H1 (cell line): Measurements from ENCODE around the gene NUBPL. TPM values are rescaled to one million over a fixed set of nuclear protein-coding genes. Genes with fewer than 3 reads are reported as not detected.

Experiments
- CTCF ChIA-PET: fragments of 300-600 bp; sonication (Branson Sonifier 250); formaldehyde crosslinking; loops from one replicate; lab custom pipeline; 2021; ENCODE audit not compliant: partially characterized antibody; lab: Charles Lee
- POLR2A ChIA-PET: fragments of 300-600 bp; sonication (Branson Sonifier 250); formaldehyde crosslinking; loops from one replicate; lab custom pipeline; 2021; ENCODE audit warnings: inconsistent platforms; ENCODE audit not compliant: partially characterized antibody; lab: Charles Lee
- DNase-seq, 2 experiments: peaks; one replicate each; pipeline versions ENCODE4 v3.0.0 to v3.0.0-alpha.2; 2010 to 2022; ENCODE audit warnings: low spot score in 2 of 2, low read depth in 1 of 2, mixed read lengths in 1 of 2
- FAIRE-seq: peaks from 2 replicates; lab custom pipeline; 2011; peaks lifted over from hg19 to GRCh38; lab: Jason Lieb, UNC
- H2AFZ ChIP-seq: 2 replicates; pipeline ENCODE4 v1.8.1; 2012; ENCODE audit warnings: low read length, inconsistent platforms
- H2AK5ac ChIP-seq: 2 replicates; pipeline ENCODE4 v1.6.1; 2013; ENCODE audit warnings: low read depth, low read length
- H2BK120ac ChIP-seq: replicated peaks from 2 replicates; pipeline ENCODE3; 2013; ENCODE audit warnings: low read depth, low read length, inconsistent platforms
- H2BK12ac ChIP-seq: 2 replicates; pipeline ENCODE4 v1.6.1; 2013; ENCODE audit warnings: low read depth, low read length
- H2BK15ac ChIP-seq: 2 replicates; pipeline ENCODE4 v1.6.1; 2013; ENCODE audit warnings: low read length
- H2BK20ac ChIP-seq: 2 replicates; pipeline ENCODE4 v1.6.1; 2013; ENCODE audit warnings: low read length
- H2BK5ac ChIP-seq: 2 replicates; pipeline ENCODE4 v1.6.1; 2013; ENCODE audit warnings: low read depth, low read length
- H3K14ac ChIP-seq: 2 replicates; pipeline ENCODE4 v1.6.1; 2013; ENCODE audit warnings: inconsistent platforms; ENCODE audit not compliant: insufficient read length
- H3K18ac ChIP-seq: 2 replicates; pipeline ENCODE4 v1.6.1; 2013; ENCODE audit warnings: low read length; ENCODE audit errors: extremely low read depth
- H3K23ac ChIP-seq: 2 replicates; pipeline ENCODE4 v1.6.1; 2013; ENCODE audit warnings: inconsistent platforms; ENCODE audit not compliant: insufficient read length
- H3K23me2 ChIP-seq: 2 replicates; pipeline ENCODE4 v1.6.1; 2013; ENCODE audit warnings: low read depth, low read length
- H3K27ac ChIP-seq: 2 replicates; pipeline ENCODE4 v1.6.1; 2011; ENCODE audit warnings: low read depth, low read length, inconsistent platforms
- H3K27me3 ChIP-seq, 4 experiments: replicated peaks in 1 of 4; 1 replicate in 1 of 4; 2 replicates in 3 of 4; pipeline versions ENCODE4 v1.6.1 to v1.8.1; 2011 to 2013; ENCODE audit warnings: low read length in 3 of 4, mild to moderate bottlenecking in 3 of 4, inconsistent platforms in 2 of 4, mixed read lengths in 2 of 4, moderate library complexity in 1 of 4; ENCODE audit not compliant: control insufficient read depth in 3 of 4, insufficient read depth in 3 of 4; ENCODE audit errors: extremely low read depth in 1 of 4
- H3K36me3 ChIP-seq, 4 experiments: 2 replicates each; pipeline versions ENCODE4 v1.6.1 to v1.8.1; 2011 to 2013; ENCODE audit warnings: mild to moderate bottlenecking in 4 of 4, low read length in 3 of 4, moderate library complexity in 2 of 4, control low read depth in 1 of 4, inconsistent platforms in 1 of 4; ENCODE audit not compliant: insufficient read depth in 4 of 4, control insufficient read depth in 2 of 4
- H3K4ac ChIP-seq: replicated peaks from 2 replicates; pipeline ENCODE3; 2013; ENCODE audit warnings: low read length, low read depth, mixed read lengths, inconsistent platforms; ENCODE audit not compliant: insufficient read length
- H3K4me1 ChIP-seq, 4 experiments: replicated peaks in 1 of 4; 1 replicate in 1 of 4; 2 replicates in 3 of 4; pipeline versions ENCODE4 v1.6.1 to v1.8.1; 2011 to 2013; ENCODE audit warnings: low read length in 3 of 4, inconsistent platforms in 2 of 4, mixed read lengths in 1 of 4; ENCODE audit not compliant: insufficient read depth in 4 of 4, control insufficient read depth in 3 of 4
- H3K4me2 ChIP-seq, 2 experiments: 2 replicates each; pipeline versions ENCODE4 v1.6.1 to v1.8.1; 2011 to 2013; ENCODE audit warnings: low read depth in 2 of 2, low read length in 2 of 2, control low read depth in 1 of 2, inconsistent platforms in 1 of 2, mild to moderate bottlenecking in 1 of 2; ENCODE audit not compliant: insufficient read depth in 1 of 2
- H3K4me3 ChIP-seq, 4 experiments: fragments of 200-600, 300-600 bp in 1 of 4; sonication (generic), shearing (Covaris generic), sonication (Bioruptor Twin) in 1 of 4; 2 replicates each; pipeline versions ENCODE4 v1.5.1 to v1.8.1; 2011 to 2016; ENCODE audit warnings: low read length in 4 of 4, low read depth in 3 of 4, control low read depth in 2 of 4, inconsistent platforms in 2 of 4, mild to moderate bottlenecking in 2 of 4, mixed read lengths in 1 of 4, moderate library complexity in 1 of 4; ENCODE audit not compliant: insufficient read depth in 2 of 4; ENCODE audit errors: extremely low read depth in 1 of 4
- H3K56ac ChIP-seq: replicated peaks from 2 replicates; pipeline ENCODE3; 2013; ENCODE audit warnings: low read depth, mild to moderate bottlenecking, mixed read lengths, low read length, inconsistent platforms; ENCODE audit not compliant: insufficient read length
- H3K79me1 ChIP-seq: 2 replicates; pipeline ENCODE4 v1.6.1; 2013; ENCODE audit warnings: low read depth, low read length, control low read depth
- H3K79me2 ChIP-seq, 2 experiments: 2 replicates each; pipeline versions ENCODE4 v1.6.1 to v1.8.1; 2012 to 2013; ENCODE audit warnings: low read length in 2 of 2, mild to moderate bottlenecking in 2 of 2, inconsistent platforms in 1 of 2; ENCODE audit not compliant: insufficient read depth in 2 of 2, control insufficient read depth in 1 of 2
- H3K9ac ChIP-seq, 4 experiments: replicated peaks in 1 of 4; 1 replicate in 1 of 4; 2 replicates in 3 of 4; pipeline versions ENCODE4 v1.6.1 to v1.8.1; 2011 to 2013; ENCODE audit warnings: low read depth in 3 of 4, low read length in 3 of 4, control low read depth in 2 of 4, mild to moderate bottlenecking in 2 of 4, moderate library complexity in 2 of 4, inconsistent platforms in 1 of 4; ENCODE audit errors: extremely low read depth in 1 of 4
- H3K9me3 ChIP-seq, 2 experiments: 2 replicates each; pipeline versions ENCODE4 v1.6.1 to v1.8.1; 2012 to 2013; ENCODE audit warnings: mild to moderate bottlenecking in 2 of 2, moderate library complexity in 2 of 2, control low read depth in 1 of 2, inconsistent platforms in 1 of 2, low read depth in 1 of 2, low read length in 1 of 2, mixed read lengths in 1 of 2; ENCODE audit not compliant: insufficient read depth in 2 of 2
- H4K20me1 ChIP-seq, 2 experiments: replicated peaks in 1 of 2; 2 replicates each; pipeline versions ENCODE3 to v1.8.1; 2011 to 2013; ENCODE audit warnings: inconsistent platforms in 2 of 2, low read length in 2 of 2, mild to moderate bottlenecking in 1 of 2; ENCODE audit not compliant: insufficient read depth in 2 of 2, control insufficient read depth in 1 of 2
- H4K5ac ChIP-seq: 2 replicates; pipeline ENCODE4 v1.6.1; 2013; ENCODE audit warnings: low read length, low read depth, mixed read lengths, inconsistent platforms; ENCODE audit not compliant: insufficient read length
- H4K8ac ChIP-seq: 2 replicates; pipeline ENCODE4 v1.8.0; 2013; ENCODE audit warnings: mild to moderate bottlenecking, moderate library complexity, low read length, inconsistent platforms; ENCODE audit not compliant: insufficient read depth; ENCODE audit errors: extremely low read depth
- H4K91ac ChIP-seq: replicated peaks from 2 replicates; pipeline ENCODE3; 2013; ENCODE audit warnings: low read length, mixed read lengths, inconsistent platforms; ENCODE audit not compliant: insufficient read length
- HDAC6 ChIP-seq: IDR thresholded peaks from one replicate; pipeline ENCODE4 v1.7.1; 2012; ENCODE audit warnings: low read depth, mild to moderate bottlenecking, inconsistent platforms, low read length, moderate library complexity
- MAX ChIP-seq: IDR thresholded peaks from 2 replicates; pipeline ENCODE4 v1.6.1; 2012; ENCODE audit warnings: inconsistent platforms
- NANOG ChIP-seq: IDR thresholded peaks from 2 replicates; pipeline ENCODE4 v1.6.1; 2011; ENCODE audit warnings: low read length, low read depth, mild to moderate bottlenecking, inconsistent platforms; ENCODE audit not compliant: insufficient read depth, poor library complexity, severe bottlenecking
- RBBP5 ChIP-seq: IDR thresholded peaks from 2 replicates; pipeline ENCODE4 v1.7.1; 2012; ENCODE audit warnings: low read depth, mild to moderate bottlenecking, inconsistent platforms, low read length, moderate library complexity, borderline replicate concordance
- RNF2 ChIP-seq: fragments of 200-900, 300-1000 bp; sonication (generic); IDR thresholded peaks from 2 replicates; pipeline ENCODE4 v1.7.1; 2016; ENCODE audit warnings: borderline replicate concordance, low read depth, mild to moderate bottlenecking, antibody characterized with exemption, low read length; ENCODE audit not compliant: poor library complexity, severe bottlenecking; ENCODE audit errors: missing control alignments
- SAP30 ChIP-seq: fragments of 300-600 bp; sonication (generic); IDR thresholded peaks from 2 replicates; pipeline ENCODE4 v1.7.1; 2012; ENCODE audit warnings: low read length, moderate library complexity, mild to moderate bottlenecking, inconsistent platforms; ENCODE audit not compliant: insufficient read depth, insufficient replicate concordance
- SP1 ChIP-seq: IDR thresholded peaks from 2 replicates; pipeline ENCODE4 v1.6.1; 2011; ENCODE audit warnings: low read depth, low read length
- SP4 ChIP-seq: IDR thresholded peaks from 2 replicates; pipeline ENCODE4 v1.6.1; 2012; ENCODE audit warnings: low read length, inconsistent platforms
- TCF12 ChIP-seq: IDR thresholded peaks from 2 replicates; pipeline ENCODE4 v1.6.1; 2011; ENCODE audit warnings: low read depth, mild to moderate bottlenecking, low read length
- WGBS, 2 experiments: shearing (Covaris generic) in 1 of 2; methylation state at CpG; one replicate each; pipeline versions ENCODE4 v1.1.6 to v1.1.7; 2013 to 2015; ENCODE audit warnings: low lambda C conversion rate in 2 of 2, mixed read lengths in 2 of 2, inconsistent platforms in 1 of 2, low coverage in 1 of 2, missing lambda C conversion rate in 1 of 2; ENCODE audit not compliant: insufficient replicate concordance in 2 of 2, insufficient coverage in 1 of 2, insufficient read length in 1 of 2; ENCODE audit errors: extremely low coverage in 1 of 2, missing lambda C conversion rate in 1 of 2; 5-methylcytosine and 5-hydroxymethylcytosine counted together
- polyA plus RNA-seq, 7 experiments: library from polyadenylated mRNA; depleted of rRNA in 3 of 7; stranded (reverse) in 5 of 7; unstranded in 2 of 7; fragments of >200 nt in 5 of 7; fragments of 200-250 nt in 2 of 7; gene quantifications; 1 replicate in 5 of 7; 2 replicates in 1 of 7; 4 replicates in 1 of 7; pipeline versions ENCODE4 v1.2.1 to v1.2.3, GENCODE V29; 2011 to 2013; ENCODE audit warnings: missing spikeins in 2 of 7, mixed read lengths in 2 of 7
- total RNA-seq: library from RNA; stranded (reverse); fragmentation: NEBNext Ultra II Directional; extraction: Animal tissue kit (Norgen Biotek cat#: 25700); gene quantifications from 2 replicates; pipeline ENCODE4 v1.2.1, GENCODE V29; 2021

Gene NUBPL
- total and polyA plus RNA-seq, 2 of the 8 experiments (the other 6 are each of a cell fraction or from before 2014, with no cell fraction given): 1.6 to 6.8 TPM

DNA sequence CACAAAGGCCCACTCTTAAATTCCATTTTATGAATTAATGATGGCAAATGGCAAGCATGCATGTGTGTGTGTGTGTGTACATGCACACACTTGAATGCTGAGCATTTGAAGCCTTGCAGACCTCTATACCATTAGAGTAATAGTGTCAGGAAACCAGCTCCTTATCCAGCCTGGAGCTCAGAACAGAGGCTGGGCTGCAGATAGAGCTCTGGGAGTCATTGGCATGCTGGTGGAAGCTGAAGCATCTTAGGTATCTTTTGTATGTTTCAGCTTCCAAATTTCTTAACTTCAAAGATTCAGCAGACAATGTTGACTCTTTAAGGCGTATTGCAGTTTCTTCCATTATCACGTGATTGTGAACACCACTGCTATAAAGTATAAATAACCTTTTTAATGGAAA lies 323.0 kb downstream of the NUBPL start:
- Histone ChIP-seq H4K5ac (no peak overlapping the region), H3K23ac (no peak overlapping the region), H2BK20ac (no peak overlapping the region), H3K56ac (no peak overlapping the region), H2BK15ac (no peak overlapping the region), H4K20me1 (no peaks in the 10 kb centered on the region), H2AFZ (no peak overlapping the region), H3K27me3 (no peaks in the 10 kb centered on the region), H3K4me3 (no peak overlapping the region), H3K79me2 (no peaks in the 10 kb centered on the region), H3K79me1 (no peaks in the 10 kb centered on the region), H2BK5ac (no peak overlapping the region), H2AK5ac (no peak overlapping the region), H3K9ac (no peak overlapping the region), H3K4me1 (no peaks in the 10 kb centered on the region), H4K91ac (no peak overlapping the region), H3K36me3 (no peaks in the 10 kb centered on the region), H2BK12ac (no peak overlapping the region), H2BK120ac (no peak overlapping the region), H4K8ac (no peak overlapping the region), H3K9me3 (no peaks in the 10 kb centered on the region), H3K23me2 (peaks cover 3% of the 10 kb centered on the region; the same call in 1 of the 2 replicates), H3K4ac (no peak overlapping the region), H3K4me2 (no peak overlapping the region), H3K18ac (no peak overlapping the region), H3K27ac (no peak overlapping the region), H3K14ac (no peak overlapping the region)
- WGBS, 2 experiments: 96% methylated on average over 2 of the region's 2 CpGs; no CpG with 5 or more reads in 1 of the 2 experiments
- FAIRE-seq: no peak
- CTCF ChIA-PET: interaction anchor here (1.8 kb wide), 1 partner anchor 43 kb away, joined by 4 read pairs; no protein-coding TSS in a partner anchor
- no peak for DNase-seq
- POLR2A ChIA-PET: no interaction called here
- TF ChIP-seq SP1: no peak
- TF ChIP-seq SP4: no peak
- TF ChIP-seq TCF12: no peak
- no peak for TF ChIP-seq RBBP5
- no peak for TF ChIP-seq SAP30
- no peak for TF ChIP-seq RNF2
- no peak for TF ChIP-seq HDAC6
- TF ChIP-seq NANOG: no peak
- TF ChIP-seq MAX: no peak
